GM10266 (cell line): ENCODE measurements around the gene MSL2.

Source experiments
- DNase-seq: peaks from one replicate; pipeline ENCODE4 v3.0.0; 2012; ENCODE audit errors: extremely low spot score
- TF ChIP-seq, protein P1 (sequence below): IDR thresholded peaks from 2 replicates; pipeline ENCODE4 v1.5.1; 2012; ENCODE audit warnings: mild to moderate bottlenecking, low read depth; ENCODE audit not compliant: control insufficient read depth, insufficient read depth; ENCODE audit errors: missing control alignments

The MSL2 gene

DNA sequence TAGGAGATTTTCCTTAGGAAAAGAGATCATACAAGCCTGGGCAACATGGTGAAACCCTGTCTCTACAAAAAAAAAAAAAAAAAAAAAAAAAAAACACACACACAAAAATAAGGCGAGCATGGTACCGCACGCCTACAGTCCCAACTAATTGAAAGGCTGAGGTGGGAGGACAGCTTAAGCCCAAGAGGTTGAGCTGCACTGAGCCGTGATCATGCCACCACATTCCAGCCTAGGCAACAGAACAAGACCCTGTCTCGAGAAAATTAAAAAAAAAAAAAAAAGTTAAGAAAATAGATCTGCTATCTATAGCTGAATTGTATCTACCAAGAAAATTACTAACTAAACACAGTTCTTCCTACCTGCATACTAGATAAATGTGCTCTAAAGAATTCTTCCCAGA lies 7.1 kb downstream of the MSL2 start:
- no peak for DNase-seq
- TF ChIP-seq, protein P1, sequence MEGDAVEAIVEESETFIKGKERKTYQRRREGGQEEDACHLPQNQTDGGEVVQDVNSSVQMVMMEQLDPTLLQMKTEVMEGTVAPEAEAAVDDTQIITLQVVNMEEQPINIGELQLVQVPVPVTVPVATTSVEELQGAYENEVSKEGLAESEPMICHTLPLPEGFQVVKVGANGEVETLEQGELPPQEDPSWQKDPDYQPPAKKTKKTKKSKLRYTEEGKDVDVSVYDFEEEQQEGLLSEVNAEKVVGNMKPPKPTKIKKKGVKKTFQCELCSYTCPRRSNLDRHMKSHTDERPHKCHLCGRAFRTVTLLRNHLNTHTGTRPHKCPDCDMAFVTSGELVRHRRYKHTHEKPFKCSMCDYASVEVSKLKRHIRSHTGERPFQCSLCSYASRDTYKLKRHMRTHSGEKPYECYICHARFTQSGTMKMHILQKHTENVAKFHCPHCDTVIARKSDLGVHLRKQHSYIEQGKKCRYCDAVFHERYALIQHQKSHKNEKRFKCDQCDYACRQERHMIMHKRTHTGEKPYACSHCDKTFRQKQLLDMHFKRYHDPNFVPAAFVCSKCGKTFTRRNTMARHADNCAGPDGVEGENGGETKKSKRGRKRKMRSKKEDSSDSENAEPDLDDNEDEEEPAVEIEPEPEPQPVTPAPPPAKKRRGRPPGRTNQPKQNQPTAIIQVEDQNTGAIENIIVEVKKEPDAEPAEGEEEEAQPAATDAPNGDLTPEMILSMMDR, result no peak

DNA sequence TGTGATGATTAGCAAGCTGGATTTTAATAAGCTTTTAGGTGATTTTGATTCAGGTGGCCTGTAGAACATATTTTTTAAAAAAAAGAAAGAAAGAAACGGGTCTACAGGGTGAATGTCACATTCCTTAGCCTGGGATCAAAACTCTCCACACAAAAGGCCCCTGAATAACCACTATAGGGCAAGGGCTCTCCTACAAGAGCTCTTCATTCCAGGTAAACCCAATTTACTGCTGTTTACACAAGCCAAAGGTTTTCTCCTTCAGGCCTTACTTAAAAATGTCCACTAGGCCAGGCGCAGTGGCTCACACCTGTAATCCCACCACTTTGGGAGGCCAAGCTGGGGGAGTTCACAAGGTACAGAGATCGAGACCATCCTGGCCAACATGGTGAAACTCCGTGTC lies 8.3 kb downstream of the MSL2 start:
- TF ChIP-seq, protein P1, result no peak

DNA sequence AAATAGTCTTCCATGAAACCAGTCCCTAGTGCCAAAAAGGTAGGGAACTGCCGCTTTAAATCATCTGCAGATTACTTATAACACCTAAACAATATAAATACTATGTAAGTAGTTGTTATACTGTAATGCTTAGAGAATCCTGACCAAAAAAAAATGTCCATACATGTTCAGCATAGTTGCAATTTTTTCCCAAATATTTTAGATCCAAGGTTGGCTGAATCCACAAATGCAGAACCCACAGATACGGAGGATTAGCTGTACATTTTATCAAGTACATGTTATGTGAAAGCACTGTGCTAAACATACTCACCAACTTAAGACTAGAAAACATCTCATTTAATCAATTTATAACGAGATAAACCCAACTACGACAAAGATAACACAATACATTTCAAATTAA lies 9.3 kb downstream of the MSL2 start:
- DNase-seq, result no peak
- TF ChIP-seq, protein P1, result no peak

More for the DNA sequence above, 8.3 kb downstream of the MSL2 start:
- no peak for DNase-seq

DNA sequence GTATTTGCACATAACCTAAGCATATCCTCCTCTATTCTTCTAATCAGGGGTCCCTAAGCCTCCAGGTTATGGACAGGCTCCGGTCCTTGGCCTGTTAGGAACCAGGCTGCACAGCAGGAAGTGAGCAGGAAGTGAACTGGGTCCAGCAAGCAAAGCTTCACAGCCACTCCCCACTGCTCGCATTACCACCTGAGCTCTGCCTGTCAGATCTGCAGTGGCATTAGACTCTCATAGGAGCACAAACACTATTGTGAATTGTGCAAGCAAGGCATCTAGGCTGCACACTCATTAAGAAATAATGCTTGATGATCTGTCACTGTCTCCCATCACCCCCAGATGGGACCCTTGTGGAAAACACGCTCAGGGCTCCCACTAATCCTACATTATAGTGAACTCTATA lies 9.8 kb downstream of the MSL2 start:
- TF ChIP-seq, protein P1, result no peak
- DNase-seq, result no peak

DNA sequence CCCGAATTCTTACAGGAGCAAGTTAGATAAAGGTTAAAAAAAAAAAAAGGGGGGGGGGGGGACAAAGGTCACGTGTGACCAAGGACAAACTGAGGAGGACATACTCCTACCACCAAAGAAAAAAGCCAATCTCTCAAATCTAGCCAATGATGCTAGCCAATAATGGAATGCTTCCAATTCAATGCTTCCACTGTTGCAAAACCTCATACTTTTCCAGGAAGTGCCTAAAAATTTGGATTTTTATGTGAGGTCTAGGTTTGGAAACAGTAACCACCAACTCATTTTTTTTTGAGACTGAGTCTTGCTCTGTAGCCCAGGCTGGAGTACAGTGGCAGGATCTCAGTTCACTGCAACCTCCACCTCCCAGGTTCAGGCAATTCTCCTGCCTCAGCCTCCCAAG lies 11.4 kb downstream of the MSL2 start:
- TF ChIP-seq, protein P1, result no peak
- DNase-seq, result no peak

DNA sequence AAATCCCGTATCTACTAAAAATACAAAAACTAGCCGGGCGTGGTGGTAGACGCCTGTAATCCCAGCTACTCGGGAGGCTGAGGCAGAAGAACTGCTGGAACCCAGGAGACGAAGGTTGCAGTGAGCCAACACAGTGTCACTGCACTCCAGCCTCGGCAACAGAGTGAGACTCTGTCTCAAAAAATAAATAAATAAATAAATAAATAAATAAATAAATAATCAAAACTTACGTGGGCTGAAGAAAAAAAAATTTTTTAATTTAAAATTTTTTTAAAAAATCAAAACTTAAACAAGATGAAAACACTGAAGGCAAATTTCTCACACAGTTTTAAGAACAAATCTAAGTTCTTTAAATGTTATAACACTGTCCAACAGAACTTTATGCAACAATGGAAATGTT lies 14.4 kb downstream of the MSL2 start:
- DNase-seq, result no peak
- TF ChIP-seq, protein P1, result no peak

DNA sequence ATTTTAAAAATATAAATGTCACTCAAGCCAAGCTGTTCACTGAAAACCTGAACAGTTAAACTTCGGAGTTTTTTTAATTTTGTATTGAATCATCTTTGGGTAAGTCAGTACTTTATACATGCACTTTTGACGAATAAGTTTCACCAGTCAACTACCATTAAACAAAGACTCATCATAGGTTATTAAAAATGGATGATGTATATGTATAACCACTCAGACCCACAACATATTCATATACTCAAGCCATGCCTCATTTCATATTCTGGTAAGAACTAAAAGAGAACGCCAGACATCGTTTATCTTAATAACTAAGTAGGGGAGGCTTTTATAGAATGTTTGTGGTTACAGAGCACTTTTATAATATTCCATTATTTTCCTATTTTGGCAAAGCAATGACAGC lies 18.3 kb downstream of the MSL2 start:
- DNase-seq, result no peak
- TF ChIP-seq, protein P1, result no peak
